DMS53 (cell line): ENCODE measurements around the gene MYADM.
A peak's percentile ranks its signal among the peaks of the same experiment; 100 is the strongest.

Source experiments
- DNase-seq: peaks from one replicate; lab custom pipeline; 2025; lab: John Stamatoyannopoulos, UW

Gene MYADM

DNA sequence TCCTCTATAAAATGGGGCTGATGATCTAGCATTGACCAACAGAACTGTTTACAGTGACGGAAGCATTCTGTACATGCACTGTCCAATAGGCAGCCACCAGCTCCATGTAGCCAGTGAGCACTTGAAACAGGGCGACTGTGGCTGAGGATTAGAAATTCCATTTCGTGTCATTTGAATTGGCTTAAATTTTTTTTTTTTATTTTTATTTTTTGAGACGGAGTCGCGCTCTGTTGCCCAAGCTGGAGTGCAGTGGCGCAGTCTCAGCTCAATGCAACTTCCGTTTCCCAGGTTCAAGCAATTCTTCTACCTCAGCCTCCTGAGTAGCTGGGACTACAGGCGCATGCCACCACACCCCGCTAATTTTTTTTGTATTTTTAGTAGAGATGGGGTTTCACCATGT is 17.4 kb downstream of the MYADM start:
- DNase-seq = no peak

DNA sequence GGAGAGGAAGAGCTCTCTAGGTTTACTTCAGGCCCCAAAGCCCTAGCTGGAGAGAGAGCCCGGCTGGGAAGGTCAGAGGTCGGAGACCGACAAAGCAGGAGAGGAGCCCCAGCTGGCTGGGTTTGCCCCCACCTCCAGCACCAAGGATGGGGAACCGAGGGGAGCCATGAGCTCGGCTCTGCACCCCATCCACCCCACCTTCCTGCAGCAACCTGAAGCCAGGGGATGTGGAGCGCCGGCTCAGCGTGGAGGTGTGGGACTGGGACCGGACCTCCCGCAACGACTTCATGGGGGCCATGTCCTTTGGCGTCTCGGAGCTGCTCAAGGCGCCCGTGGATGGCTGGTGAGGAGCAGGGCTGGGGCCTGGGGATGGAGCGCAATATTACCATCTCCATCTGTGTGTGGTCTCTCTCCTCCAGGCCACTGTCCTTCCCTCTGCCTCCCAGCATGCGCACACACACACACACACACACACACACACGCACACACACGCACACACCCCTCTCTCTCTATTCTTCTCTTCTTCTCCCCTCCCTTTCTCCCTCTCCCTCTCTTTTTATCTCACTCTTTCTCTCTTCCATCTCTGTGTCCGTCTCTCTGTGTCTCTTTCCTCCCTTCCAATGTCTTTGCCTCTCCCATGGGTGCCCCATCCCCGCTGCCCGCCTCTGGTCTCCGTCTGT is 24.8 kb downstream of the MYADM start:
- DNase-seq = no peak

DNA sequence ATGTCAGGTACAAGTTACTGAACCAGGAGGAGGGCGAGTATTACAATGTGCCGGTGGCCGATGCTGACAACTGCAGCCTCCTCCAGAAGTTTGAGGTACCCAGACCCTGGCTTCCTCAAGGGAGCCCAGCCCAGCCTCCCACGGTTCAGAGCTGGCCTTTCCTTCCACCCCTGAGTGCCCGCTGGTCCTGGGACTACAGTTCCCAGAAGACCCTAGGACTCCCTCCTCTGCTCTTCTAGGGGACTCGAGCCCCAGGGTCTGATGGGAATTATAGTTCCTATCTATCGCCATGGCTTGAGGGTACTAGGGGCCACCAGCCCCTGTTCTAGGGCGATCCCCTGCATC is 25.3 kb downstream of the MYADM start:
- DNase-seq = no peak

DNA sequence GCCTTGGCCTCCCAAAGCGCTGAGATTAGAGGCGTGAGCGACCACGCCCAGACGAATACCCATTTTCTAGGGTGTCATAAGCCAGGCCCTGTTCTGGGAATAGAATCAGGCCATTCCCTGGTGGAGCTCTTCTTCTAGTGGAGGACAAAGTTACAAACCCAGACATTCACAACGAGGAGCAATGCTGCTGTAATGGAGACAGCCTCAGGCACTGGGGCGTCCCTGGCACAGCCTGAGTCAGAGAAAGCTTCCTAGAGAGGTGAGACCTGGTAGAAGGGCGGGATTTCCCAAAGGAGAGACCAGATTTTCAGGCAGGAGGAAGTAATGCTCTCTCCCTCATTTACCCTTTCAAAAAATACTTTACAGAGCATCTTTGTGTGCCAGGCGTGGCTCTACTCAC is 27.0 kb downstream of the MYADM start:
- no peak for DNase-seq

DNA sequence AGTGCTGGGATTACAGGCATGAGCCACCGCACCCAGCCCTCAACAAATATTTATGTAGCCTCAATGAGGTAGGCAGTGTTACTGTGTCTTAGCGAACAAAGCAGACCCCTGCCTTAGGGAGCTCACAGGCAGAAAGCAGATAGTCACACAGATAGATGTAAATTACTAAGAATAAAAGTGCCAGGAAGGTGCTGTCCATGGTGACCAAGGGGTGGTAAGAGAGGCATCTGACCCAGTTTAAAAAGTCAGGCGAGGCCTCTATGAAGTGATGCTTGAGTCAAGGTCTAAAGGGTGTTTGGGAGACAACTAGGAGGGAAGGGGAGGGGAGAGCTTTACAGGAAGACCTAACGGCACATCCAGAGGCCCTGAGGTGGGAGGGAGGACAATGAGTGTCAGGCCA is 29.0 kb downstream of the MYADM start:
- no peak for DNase-seq

DNA sequence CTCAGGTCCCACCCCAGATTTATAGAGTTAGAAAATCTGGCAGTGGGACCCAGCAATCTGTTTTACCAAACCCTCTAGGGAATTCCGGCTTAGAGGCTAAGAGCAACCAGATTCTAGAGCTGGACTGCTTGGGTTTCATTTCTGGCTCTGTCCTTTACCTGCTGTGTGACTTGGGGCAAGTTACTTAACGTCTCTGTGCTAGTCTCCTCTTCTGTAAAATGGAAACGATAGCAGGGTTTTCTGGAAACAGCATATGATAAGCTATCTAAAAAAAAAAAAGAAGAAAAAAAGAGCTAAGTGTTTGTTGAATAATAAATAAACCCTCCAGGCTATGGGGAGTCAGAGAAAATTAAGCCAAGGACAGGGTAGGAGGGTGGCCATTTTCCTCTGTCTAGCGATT is 29.8 kb downstream of the MYADM start:
- DNase-seq = no peak

DNA sequence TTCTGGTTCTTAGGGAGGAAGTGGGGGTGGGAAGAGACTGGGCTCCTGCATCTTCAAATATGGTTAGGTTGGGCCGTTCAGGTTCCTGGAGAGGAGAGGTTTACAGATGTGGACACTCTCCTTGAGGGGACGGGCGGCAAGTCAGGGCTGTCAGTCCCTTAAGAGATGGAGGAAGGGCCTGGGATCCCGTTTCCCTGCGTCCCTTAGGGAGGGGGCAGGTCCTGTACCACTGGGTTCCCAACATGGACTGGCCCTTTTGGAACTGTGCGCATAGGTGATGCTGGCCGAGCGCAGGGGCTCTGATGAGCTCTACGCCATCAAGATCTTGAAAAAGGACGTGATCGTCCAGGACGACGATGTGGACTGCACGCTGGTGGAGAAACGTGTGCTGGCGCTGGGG is 30.5 kb downstream of the MYADM start:
- no peak for DNase-seq

DNA sequence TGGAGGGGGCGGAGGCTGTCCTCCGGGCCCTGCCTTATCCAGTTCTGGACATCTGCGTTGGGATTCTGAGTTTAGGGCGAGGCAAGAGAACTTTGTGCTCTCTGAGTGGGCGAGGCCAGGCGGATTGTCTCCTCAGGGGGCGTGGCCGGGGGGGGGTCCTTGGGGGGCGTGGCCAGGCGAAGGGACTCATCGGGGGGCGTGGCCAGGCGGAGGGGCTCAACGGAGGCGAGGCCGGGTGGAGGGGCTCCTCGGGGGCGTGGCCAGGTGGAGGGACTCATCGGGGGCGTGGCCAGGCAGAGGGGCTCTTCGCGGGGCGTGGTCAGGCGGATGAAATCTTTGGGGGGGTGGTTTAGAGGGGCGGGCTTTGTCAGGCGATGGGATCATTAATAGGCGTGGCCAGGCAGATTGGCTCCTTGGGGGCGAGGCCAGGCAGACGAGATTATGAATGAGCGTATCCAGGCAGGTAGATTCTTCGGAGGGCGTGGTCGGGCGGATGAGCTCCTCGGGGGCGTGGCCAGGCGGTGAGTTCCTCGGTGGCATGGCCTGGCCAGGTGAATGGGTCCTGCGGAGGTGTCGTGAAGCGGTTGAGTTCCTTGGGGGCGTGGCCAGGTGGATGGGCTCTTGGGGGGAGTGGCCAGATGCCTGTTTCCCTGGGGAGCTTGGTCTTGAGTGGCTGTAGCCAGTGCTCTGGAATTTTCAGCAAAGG is 31.1 kb downstream of the MYADM start:
- no peak for DNase-seq

DNA sequence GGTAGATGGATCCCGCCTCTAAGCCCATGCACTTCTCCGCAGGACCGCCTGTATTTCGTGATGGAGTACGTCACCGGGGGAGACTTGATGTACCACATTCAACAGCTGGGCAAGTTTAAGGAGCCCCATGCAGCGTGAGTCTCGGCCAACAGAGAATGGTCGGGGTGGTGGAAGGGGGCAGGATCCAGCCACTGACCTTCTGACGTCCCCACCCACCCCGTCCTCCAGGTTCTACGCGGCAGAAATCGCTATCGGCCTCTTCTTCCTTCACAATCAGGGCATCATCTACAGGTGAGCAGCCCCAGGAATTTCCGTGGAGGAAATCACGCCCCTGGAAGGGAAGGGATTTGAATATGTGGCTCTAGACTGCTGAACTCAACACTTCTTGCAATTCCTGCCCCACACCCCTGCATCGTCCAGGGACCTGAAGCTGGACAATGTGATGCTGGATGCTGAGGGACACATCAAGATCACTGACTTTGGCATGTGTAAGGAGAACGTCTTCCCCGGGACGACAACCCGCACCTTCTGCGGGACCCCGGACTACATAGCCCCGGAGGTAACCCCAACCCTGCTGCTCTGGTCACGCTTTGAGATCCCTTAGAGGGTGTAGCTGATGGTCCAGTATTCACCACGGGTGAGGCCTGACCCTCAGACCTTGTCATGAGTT is 32.6 kb downstream of the MYADM start:
- no peak for DNase-seq

DNA sequence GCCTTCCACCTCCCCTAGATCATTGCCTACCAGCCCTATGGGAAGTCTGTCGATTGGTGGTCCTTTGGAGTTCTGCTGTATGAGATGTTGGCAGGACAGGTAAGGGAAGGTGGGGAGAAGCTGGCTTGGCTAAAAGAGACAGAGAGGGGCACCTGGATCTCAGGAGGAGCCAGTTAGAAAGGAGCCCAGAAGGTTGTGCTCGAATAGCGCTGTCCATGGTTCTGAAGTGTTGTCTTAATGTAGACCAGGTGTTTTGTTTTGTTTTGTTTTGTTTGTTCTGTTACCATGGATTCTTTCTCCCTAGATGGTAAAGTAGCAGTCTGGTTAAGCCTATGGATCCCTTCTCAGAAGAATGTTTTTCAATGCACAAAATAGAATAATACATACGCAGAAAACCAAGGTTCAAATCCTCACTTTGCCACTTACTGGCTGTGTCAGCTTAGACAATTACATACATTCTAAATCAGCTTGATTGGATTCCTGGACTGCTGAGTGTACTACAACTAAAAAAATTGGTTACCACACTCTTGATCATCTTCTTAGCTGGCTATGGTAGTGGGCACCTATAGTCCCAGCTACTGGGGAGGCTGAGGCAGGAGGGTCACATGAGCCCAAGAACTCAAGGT is 35.5 kb downstream of the MYADM start:
- DNase-seq = peak; percentile 54

DNA sequence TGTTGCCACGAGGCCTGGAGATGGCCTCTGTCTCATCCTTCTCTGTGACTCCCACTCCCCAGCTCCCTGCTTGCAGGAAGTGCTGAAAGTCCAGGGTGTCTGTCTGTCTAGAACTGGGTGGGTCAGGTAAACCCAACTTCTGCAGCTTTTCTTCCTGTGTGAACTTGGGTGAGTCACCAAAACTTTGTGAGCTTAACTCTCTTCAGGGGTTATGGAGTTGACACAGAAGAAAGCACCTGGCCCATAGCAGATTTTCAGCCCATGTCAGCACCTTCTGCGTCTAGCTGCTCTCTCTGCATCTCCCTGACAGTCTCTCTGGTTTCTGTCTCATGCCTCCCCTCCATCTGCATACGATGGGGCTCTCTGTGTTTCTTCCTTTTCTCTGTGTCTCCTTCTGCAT is 37.2 kb downstream of the MYADM start:
- DNase-seq = no peak

DNA sequence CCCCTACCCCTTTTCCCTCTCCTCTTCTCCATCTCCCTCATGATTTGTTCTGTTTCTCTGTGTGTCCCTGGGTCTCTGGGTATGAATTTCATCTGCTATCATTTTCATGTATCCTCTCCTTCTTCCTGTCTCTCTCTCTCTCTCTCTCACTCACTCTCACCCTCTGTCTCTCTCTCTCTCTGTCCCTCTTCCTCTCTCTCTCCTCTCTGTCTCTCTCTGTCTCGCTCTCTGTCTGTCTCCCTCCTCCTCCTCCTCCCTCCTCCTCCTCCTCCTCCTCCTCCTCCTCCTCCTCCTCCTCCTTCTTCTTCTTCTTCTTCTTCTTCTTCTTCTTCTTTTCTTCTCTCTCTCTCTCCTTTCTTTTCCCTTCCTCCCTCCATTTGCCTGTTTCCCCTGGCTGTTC is 38.1 kb downstream of the MYADM start:
- no peak for DNase-seq

DNA sequence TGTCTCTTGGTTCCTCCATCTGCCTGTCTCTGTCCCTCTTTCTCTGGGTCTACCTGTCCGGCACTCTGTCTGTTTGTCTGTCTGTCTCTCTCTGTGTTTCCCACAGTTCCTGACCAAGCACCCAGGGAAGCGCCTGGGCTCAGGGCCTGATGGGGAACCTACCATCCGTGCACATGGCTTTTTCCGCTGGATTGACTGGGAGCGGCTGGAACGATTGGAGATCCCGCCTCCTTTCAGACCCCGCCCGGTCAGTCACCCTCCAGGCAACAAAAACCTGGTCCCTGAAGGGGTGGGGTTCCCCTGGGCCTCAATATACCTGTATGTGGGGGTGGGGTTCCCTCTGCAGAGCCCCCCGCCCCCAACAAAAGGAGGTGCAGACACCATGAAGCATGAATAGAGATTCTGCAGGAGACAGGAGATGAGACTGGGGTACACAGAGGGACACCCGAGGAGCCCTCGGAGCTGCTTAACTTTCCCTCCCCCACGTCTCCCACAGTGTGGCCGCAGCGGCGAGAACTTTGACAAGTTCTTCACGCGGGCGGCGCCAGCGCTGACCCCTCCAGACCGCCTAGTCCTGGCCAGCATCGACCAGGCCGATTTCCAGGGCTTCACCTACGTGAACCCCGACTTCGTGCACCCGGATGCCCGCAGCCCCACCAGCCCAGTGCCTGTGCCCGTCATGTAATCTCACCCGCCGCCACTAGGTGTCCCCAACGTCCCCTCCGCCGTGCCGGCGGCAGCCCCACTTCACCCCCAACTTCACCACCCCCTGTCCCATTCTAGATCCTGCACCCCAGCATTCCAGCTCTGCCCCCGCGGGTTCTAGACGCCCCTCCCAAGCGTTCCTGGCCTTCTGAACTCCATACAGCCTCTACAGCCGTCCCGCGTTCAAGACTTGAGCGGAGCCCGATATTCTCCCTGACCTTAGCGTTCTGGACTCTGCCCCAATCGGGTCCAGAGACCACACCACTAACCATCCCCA is 38.8 kb downstream of the MYADM start:
- no peak for DNase-seq

DNA sequence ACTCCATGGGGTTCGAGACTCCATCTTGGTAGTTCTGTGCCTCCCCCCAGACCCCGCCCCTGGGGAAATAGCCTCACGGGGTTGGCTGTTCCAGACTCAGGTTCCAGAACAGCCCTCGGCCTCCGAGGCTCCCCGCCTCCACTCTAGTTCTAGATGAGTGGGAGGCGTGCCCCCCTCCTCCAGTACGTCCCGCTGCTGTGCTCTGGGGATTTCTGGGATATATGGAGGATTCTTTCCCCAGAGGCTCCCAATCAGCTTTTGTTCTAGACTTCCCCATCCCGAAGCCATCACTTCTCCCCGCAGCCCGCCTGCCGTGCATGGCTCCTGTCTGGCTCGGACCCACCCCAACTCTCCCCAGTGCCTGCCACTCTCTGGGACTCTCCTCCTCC is 39.5 kb downstream of the MYADM start:
- no peak for DNase-seq

DNA sequence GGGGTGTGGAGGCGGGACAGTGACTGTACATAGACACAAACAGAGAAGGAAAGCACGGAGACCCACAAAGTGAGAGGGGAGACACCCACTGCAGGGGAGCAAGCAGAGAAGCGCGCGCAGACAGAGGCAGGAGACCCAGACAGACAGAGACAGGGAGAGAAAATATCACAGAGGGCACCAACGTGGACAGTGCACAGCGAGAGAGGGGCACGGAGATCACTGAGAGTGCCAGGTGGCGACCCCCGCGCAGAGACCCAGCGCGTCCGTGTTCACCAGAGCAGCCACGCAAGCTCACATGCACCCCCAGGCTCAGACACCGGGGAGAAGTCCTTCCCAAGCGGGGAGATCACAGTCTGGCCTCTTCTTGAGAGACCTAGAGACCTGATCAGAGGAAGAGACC is 40.0 kb downstream of the MYADM start:
- DNase-seq = no peak

DNA sequence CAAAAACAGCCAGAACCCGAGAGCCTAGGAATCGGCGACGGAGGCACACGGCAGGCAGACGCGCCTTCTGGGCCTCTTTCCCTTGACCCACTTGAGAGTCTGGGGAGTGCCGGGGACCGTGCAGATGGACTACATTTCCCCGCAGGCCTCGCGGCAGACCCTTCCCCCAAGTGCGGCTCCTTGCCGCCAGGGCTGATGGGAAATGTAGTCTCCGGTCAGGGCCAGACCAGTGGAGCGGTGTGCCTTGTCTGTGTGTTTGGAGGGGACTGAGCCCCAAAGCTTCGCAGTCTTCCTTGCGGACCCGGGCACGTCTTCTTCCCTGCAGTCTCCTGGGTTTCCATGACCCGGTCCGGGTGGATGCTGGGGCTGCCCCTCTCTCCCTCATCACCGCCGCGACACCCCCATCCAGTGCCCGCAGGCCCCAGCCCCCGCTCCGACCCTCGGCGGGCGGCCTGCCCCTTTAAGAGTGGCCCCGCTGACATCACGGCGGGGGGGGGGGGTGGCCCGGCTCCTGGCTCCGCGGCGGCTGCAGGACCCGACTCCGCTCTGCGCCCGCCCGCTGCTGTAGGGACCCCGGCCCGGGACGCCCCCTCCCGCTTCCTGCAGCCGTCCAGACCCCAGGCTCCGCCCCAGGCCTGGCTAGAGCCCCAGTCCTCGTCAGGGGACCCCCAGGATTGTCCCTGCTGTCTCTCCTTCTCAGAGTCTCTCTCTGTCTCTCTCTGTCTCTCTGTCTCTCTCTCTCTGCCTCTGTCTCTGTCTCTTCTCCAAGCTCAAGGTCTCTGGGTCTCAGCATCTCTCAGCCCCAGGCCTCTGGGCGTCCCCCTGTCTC is 40.6 kb downstream of the MYADM start:
- no peak for DNase-seq

DNA sequence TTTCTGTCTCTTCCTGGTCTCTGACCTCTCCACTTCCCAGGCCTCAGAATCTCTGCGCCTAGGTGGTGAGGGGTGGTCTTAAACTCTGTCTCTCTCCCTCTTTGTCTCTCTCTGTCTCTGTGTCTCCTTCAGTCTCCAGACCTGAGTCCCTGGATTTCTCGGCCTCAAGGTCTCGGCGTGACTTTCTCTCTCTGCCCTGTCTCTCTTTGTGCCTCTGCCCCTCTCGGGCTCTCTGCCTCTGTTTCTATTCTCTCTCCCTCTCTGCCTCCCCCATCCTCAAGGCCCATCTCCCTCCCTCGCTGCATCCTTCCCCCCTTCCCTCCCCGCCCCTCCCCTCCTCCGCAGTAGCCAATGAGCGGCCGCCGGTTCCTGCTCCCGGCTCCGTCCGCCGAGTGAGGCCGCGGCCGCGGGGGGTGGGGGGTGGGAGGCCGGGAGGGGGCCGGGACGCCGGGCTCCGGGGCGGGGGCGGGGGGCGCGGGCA is 41.3 kb downstream of the MYADM start, which contains the start of gene CACNG7:
CACNG7 (plus strand) TSS at position 344 of the 481 bp plus-strand sequence. CDS start 3,554 bp downstream, outside the sequence.
- DNase-seq = no peak

DNA sequence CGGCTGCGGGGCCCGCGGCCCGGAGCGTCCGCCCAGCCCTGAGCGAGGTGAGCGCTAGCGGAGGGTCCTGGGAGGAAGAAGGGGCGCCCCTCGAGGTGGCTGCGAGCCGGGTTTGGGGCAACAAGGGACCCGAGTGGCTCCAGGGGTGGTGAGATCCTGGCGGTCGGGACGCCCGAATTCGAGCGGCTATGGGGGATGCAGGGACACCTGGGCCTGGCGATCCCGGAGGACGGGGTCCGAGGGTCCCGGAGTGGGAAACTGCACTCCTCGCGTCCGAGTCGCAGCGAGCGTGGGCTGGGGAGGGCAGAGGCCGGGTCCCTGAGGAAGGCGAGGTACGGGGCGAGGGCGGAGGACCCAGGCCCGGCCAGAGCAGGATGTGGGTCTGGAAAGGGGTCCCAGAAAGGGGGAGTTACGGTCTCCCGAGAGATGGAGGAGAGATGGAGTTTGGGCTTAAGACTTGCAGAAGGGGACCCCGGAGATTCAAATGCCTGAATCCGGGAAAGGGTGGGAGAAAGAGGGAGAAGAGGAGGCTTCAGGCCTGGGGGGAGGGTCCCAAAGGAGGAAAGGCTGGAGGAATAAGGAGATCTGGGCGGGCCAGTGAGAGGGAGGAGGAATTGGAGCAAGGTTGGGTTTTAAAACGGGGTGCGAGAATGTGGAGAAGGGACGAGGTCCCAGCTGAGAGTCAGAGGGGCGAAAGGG is 41.9 kb downstream of the MYADM start:
- DNase-seq = no peak

DNA sequence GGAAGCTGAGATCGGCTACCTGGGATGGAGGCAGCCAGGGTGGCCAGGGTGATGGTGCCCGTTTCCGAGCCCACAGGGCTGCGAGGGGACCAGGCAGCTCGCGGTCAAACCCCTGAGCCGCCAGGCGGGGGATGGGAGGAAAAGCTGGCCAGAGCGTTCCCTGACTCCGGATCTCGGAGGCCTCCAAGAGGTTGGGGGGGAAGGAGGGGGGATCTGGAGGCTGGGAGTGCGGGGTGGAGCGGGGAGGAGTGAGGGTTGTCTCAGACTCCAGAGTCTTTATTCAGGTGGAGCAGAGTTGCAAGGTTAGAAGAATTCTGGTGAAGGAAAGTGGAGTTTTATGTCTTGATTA is 42.5 kb downstream of the MYADM start:
- DNase-seq = no peak

DNA sequence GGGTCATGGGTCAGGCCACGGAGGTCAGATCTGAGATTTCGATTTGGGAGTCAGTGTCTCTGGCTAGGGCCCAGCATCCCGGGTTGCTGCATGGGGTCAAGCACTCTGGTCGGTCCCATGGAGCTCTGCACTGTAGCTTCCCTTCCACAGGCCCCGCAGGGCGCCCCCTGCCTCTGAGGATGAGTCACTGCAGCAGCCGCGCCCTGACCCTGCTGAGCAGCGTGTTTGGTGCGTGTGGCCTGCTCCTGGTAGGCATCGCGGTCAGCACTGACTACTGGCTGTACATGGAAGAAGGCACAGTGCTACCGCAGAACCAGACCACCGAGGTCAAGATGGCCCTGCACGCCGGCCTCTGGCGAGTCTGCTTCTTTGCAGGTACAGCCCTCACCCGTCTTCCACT is 45.0 kb downstream of the MYADM start:
- DNase-seq = no peak
